ENCODE data around the gene BRF1.

GRCh38 chr14:105307052-105307727 is 6.4 kb upstream of the BRF1 start:
- TF ChIP-seq EP300 (IDR thresholded peaks at IDR 0.05): no peak
- TF ChIP-seq, protein P1, sequence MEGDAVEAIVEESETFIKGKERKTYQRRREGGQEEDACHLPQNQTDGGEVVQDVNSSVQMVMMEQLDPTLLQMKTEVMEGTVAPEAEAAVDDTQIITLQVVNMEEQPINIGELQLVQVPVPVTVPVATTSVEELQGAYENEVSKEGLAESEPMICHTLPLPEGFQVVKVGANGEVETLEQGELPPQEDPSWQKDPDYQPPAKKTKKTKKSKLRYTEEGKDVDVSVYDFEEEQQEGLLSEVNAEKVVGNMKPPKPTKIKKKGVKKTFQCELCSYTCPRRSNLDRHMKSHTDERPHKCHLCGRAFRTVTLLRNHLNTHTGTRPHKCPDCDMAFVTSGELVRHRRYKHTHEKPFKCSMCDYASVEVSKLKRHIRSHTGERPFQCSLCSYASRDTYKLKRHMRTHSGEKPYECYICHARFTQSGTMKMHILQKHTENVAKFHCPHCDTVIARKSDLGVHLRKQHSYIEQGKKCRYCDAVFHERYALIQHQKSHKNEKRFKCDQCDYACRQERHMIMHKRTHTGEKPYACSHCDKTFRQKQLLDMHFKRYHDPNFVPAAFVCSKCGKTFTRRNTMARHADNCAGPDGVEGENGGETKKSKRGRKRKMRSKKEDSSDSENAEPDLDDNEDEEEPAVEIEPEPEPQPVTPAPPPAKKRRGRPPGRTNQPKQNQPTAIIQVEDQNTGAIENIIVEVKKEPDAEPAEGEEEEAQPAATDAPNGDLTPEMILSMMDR (IDR thresholded peaks at IDR 0.05): no peak
- no peak for TF ChIP-seq POLR2AphosphoS5 (IDR thresholded peaks at IDR 0.05)
- TF ChIP-seq POLR2A (IDR thresholded peaks at IDR 0.05): no peak
